ENCODE measurements around the gene SERINC2.
"Not testable (repeated sequence)": the region's sequence is repeated elsewhere in the genome, so short reads cannot be mapped to it uniquely, and the experiment has no call there.

Gene SERINC2

DNA sequence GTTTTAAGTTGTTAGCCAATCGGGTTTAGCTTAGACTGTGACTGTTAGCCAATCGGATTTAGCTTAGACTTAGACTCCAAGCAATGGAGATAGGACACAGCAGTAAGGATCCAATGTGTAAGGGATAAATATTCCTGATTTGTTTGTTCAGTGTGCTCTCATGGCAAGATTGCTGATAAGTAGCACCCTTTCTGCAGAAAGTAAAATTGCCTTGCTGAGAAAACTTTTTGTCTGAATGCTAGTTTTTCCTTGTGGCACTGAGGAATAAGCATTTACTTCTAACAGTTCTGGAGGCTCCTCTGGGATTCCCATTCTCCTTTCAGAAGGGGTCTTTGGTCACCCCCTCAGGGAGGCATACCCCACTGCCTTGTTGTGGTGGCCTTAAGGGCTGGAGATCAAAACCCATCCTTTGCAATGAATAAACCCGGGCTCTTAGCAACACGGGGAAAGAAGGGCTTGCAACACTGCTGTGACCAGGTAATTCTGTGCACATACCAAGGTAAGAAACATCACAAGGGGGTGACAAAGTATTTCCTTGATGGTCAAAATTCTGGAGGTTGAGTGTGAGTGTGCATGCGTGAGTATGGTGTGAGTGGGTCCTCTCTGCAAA is 45.4 kb downstream of the SERINC2 start:
- Histone ChIP-seq H3K27me3 (ENCODE audit: control insufficient read depth in 1 of 2, insufficient read depth in 2 of 2, low read length in 2 of 2) (no peaks in the 10 kb centered on the region), H3K4me1 (ENCODE audit: insufficient read depth, low read length) (no peaks in the 10 kb centered on the region), H3K9ac (ENCODE audit: low read length) (no peak overlapping the region), H3K36me3 (ENCODE audit: insufficient read depth, low read length) (no peaks in the 10 kb centered on the region), H3K4me3 (ENCODE audit: low read depth in 1 of 2, low read length in 2 of 2) (no peak overlapping the region), H3K9me3 (ENCODE audit: low read length) (peaks cover 10% of the 10 kb centered on the region), H3K27ac (ENCODE audit: low read depth, low read length) (no peak overlapping the region)

DNA sequence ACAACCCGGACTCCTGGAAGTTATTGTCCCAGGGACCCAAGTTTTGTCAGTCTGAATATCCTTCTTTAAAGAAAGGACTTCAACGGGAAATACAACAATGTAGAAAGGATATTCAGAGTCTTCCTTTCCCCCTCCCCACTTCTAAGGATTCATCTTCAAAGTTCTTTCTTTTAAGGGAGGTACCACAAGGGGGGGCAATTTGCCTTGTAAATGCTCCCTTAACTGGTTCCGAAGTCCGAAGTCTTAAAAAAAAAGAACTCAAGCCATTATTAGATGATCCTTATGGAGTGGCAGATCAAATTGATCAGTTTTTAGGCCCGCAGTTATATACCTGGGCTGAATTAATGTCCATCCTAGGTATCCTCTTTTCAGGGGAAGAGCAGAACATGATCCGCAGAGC is 47.0 kb downstream of the SERINC2 start:
- no peaks in the 10 kb centered on the region for H3K27me3 ChIP-seq (ENCODE audit: control insufficient read depth in 1 of 2, insufficient read depth in 2 of 2, low read length in 2 of 2)
- no peak overlapping the region for H3K27ac ChIP-seq (ENCODE audit: low read depth, low read length)
- H3K36me3 ChIP-seq (ENCODE audit: insufficient read depth, low read length) = no peaks in the 10 kb centered on the region
- no peak overlapping the region for H3K4me3 ChIP-seq (ENCODE audit: low read depth in 1 of 2, low read length in 2 of 2)
- peaks cover 10% of the 10 kb centered on the region for H3K9me3 ChIP-seq (ENCODE audit: low read length)
- H3K9ac ChIP-seq (ENCODE audit: low read length) = no peak overlapping the region
- H3K4me1 ChIP-seq (ENCODE audit: insufficient read depth, low read length) = no peaks in the 10 kb centered on the region

DNA sequence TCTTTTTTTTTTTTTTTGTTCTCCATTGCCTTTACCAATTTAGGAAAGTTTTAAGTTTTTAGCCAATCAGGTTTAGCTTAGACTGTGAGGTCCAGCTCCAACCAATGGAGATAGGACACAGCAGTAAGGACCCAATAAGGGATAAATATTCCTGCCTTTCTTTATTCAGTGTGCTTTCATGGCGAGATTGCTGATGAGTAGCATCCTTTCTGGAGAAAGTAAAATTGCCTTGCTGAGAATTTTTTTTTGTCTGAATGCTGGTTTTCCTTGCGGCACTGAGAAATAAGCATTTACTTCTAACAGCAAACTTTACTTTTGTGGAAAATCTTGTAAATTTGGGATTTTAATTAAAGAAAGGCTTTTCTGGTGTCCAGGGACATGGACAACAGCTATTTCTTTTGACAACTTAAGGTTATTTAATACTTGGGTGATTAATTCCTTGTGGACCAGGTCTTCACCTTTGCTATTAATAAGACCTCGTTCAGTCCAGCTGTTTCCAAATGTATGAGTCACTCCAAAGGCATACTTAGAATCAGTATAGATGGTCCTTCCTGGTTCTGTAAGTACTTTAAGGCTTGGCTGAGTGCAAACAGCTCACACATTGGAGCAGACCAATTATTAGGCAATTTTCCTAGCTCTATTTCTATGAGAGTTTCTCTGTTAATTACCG is 54.1 kb downstream of the SERINC2 start:
- H3K36me3 ChIP-seq (ENCODE audit: insufficient read depth, low read length) = no peaks in the 10 kb centered on the region
- H3K4me1 ChIP-seq (ENCODE audit: insufficient read depth, low read length) = no peaks in the 10 kb centered on the region
- no peak overlapping the region for H3K27ac ChIP-seq (ENCODE audit: low read depth, low read length)
- H3K4me3 ChIP-seq (ENCODE audit: low read depth in 1 of 2, low read length in 2 of 2) = no peak overlapping the region
- peaks cover 3% of the 10 kb centered on the region for H3K9me3 ChIP-seq (ENCODE audit: low read length)
- H3K27me3 ChIP-seq (ENCODE audit: control insufficient read depth in 1 of 2, insufficient read depth in 2 of 2, low read length in 2 of 2) = peaks cover 0 to 4% of the 10 kb centered on the region in 2 donors
- H3K9ac ChIP-seq (ENCODE audit: low read length) = no peak overlapping the region

DNA sequence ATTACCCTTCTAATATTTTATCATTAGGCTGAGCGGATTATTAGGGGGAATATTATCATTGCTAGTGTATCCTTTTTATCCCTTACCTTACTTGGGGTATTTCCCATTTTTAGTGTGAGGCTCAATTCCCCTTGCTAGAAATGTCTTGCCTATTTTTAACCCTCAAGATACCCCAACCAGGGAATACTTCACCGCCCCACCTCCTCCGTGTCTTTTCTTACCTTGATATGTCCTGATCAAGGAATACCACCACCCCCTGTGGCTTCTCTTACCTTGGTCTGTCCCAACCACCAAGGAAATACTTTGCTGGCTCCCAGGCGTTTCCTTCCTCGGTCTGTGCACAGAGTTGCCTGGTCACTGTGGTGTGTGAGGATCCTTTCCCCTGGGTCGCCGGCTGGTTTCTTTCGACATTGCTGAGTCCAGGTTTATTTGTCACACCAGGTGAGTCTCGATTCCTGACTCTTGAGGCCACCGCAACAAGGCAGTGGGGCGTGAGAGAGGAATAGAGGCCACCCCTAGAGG is 57.8 kb downstream of the SERINC2 start:
- Histone ChIP-seq H3K9me3 (ENCODE audit: low read length) (peaks cover 3% of the 10 kb centered on the region), H3K27ac (ENCODE audit: low read depth, low read length) (no peak overlapping the region), H3K4me1 (ENCODE audit: insufficient read depth, low read length) (no peaks in the 10 kb centered on the region), H3K4me3 (ENCODE audit: low read depth in 1 of 2, low read length in 2 of 2) (no peak overlapping the region), H3K36me3 (ENCODE audit: insufficient read depth, low read length) (no peaks in the 10 kb centered on the region), H3K9ac (ENCODE audit: low read length) (no peak overlapping the region), H3K27me3 (ENCODE audit: control insufficient read depth in 1 of 2, insufficient read depth in 2 of 2, low read length in 2 of 2) (peaks cover 0 to 4% of the 10 kb centered on the region in 2 donors)

DNA sequence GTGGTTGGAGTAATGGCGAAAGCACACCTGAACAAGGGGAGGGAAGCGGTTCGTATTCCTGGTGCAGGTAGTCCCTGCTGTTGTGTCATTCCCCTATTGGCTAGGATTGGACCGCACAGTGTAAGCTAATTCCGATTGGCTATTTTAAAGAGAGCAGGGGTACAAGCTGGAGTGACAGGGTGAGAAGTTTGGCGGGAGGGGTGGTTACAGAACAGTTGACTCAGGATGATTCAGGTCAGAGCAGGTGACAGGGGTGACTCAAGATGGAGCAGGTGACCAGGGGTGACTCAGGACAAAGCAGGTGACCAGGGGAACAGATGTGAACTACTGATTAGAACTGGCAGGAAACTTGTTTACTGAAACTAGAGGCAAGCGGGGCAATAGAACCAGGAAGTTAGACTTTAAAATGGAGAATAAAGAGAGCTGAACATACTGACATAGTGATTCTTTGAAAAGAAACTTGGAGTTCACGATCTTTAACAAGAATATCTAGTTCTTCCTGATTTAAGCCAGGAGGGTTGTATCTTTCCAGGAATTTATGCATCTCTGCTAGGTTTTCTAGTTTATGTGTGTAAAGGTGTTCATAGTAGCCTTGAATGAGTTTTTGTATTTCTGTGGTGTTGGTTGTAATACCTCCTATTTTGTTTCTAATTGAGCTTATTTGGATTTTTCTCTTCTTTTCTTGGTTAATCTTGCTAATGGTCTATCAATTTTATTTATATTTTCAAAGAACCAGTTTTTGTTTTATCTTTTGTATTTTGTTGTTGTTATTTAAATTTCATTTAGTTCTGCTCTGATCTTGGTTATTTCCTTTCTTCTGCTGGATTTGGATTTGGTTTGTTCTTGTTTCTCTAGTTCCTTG is 58.7 kb downstream of the SERINC2 start:
- not testable (repeated sequence) for H3K27ac ChIP-seq (ENCODE audit: low read depth, low read length); H3K9ac ChIP-seq (ENCODE audit: low read length); H3K9me3 ChIP-seq (ENCODE audit: low read length); H3K27me3 ChIP-seq (ENCODE audit: control insufficient read depth in 1 of 2, insufficient read depth in 2 of 2, low read length in 2 of 2); H3K4me3 ChIP-seq (ENCODE audit: low read depth in 1 of 2, low read length in 2 of 2); H3K4me1 ChIP-seq (ENCODE audit: insufficient read depth, low read length); H3K36me3 ChIP-seq (ENCODE audit: insufficient read depth, low read length)

DNA sequence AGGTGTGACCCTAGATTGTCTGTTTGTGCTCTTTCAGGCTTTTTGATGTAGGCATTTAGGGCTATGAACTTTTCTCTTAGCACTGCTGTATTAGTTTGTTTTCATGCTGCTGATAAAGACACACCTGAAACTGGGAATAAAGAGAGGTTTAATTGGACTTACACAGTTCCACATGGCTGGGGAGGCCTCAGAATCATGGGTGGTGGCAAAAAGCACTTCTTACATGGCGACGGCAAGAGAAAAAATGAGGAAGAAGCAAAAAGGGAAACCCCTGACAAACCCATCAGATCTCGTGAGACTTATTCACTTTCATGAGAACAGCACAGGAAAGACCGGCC is 59.3 kb downstream of the SERINC2 start:
- H3K36me3 ChIP-seq (ENCODE audit: insufficient read depth, low read length); H3K4me3 ChIP-seq (ENCODE audit: low read depth in 1 of 2, low read length in 2 of 2); H3K9me3 ChIP-seq (ENCODE audit: low read length); H3K27ac ChIP-seq (ENCODE audit: low read depth, low read length); H3K27me3 ChIP-seq (ENCODE audit: control insufficient read depth in 1 of 2, insufficient read depth in 2 of 2, low read length in 2 of 2); H3K9ac ChIP-seq (ENCODE audit: low read length); H3K4me1 ChIP-seq (ENCODE audit: insufficient read depth, low read length): not testable (repeated sequence)

DNA sequence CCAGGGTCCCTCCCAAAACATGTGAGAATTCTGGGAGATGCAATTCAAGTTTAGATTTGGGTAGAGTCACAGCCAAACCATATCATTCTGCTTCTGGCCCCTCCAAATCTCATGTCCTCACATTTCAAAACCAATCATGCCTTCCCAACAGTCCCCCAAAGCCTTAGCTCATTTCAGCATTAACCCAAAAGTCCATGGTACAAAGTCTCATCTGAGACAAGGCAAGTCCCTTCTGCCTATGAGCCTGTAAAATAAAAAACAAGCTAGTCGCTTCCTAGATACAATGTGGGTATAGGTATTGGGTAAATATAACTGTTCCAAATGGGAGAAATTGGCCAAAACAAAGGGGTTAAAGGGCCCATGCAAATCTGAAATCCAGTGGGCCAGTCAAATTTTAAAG is 59.7 kb downstream of the SERINC2 start:
- not testable (repeated sequence) for H3K36me3 ChIP-seq (ENCODE audit: insufficient read depth, low read length); H3K27ac ChIP-seq (ENCODE audit: low read depth, low read length); H3K27me3 ChIP-seq (ENCODE audit: control insufficient read depth in 1 of 2, insufficient read depth in 2 of 2, low read length in 2 of 2); H3K4me3 ChIP-seq (ENCODE audit: low read depth in 1 of 2, low read length in 2 of 2); H3K9ac ChIP-seq (ENCODE audit: low read length); H3K9me3 ChIP-seq (ENCODE audit: low read length); H3K4me1 ChIP-seq (ENCODE audit: insufficient read depth, low read length)

DNA sequence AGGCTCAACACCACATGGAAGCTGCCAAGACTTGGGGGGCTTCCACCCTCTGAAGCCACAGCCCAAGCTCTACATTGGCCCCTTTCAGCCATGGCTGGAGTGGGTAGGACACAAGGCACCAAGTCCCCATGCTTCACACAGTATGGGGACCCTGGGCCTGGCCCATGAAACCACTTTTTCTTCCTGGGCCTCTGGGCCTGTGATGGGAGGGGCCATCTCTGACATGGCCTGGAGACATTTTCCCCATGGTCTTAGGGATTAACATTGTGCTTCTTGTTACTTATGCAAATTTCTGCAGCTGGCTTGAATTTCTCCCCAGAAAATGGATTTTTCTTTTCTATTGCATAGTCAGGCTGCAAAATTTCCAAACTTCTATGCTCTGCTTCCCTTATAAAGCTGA is 60.5 kb downstream of the SERINC2 start:
- not testable (repeated sequence) for H3K9me3 ChIP-seq (ENCODE audit: low read length); H3K4me1 ChIP-seq (ENCODE audit: insufficient read depth, low read length); H3K36me3 ChIP-seq (ENCODE audit: insufficient read depth, low read length); H3K4me3 ChIP-seq (ENCODE audit: low read depth in 1 of 2, low read length in 2 of 2); H3K27ac ChIP-seq (ENCODE audit: low read depth, low read length); H3K27me3 ChIP-seq (ENCODE audit: control insufficient read depth in 1 of 2, insufficient read depth in 2 of 2, low read length in 2 of 2); H3K9ac ChIP-seq (ENCODE audit: low read length)

DNA sequence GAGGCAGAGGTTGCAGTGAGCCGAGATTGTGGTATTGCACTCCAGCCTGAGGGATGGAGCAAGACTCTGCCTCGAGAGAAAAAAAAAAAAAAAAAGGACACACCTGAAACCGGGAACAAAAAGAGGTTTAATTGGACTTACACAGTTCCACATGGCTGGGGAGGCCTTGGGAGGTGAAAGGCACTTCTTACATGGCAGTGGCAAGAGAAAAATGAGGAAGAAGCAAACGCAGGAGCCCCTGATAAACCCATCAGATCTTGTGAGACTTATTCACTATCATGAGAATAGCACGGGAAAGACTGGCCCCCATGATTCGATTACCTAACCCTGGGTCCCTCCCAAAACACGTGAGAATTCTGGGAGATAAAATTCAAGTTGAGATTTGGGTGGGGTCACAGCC is 61.6 kb downstream of the SERINC2 start:
- H3K27me3 ChIP-seq (ENCODE audit: control insufficient read depth in 1 of 2, insufficient read depth in 2 of 2, low read length in 2 of 2); H3K27ac ChIP-seq (ENCODE audit: low read depth, low read length); H3K4me3 ChIP-seq (ENCODE audit: low read depth in 1 of 2, low read length in 2 of 2); H3K9ac ChIP-seq (ENCODE audit: low read length); H3K4me1 ChIP-seq (ENCODE audit: insufficient read depth, low read length); H3K9me3 ChIP-seq (ENCODE audit: low read length); H3K36me3 ChIP-seq (ENCODE audit: insufficient read depth, low read length): not testable (repeated sequence)

DNA sequence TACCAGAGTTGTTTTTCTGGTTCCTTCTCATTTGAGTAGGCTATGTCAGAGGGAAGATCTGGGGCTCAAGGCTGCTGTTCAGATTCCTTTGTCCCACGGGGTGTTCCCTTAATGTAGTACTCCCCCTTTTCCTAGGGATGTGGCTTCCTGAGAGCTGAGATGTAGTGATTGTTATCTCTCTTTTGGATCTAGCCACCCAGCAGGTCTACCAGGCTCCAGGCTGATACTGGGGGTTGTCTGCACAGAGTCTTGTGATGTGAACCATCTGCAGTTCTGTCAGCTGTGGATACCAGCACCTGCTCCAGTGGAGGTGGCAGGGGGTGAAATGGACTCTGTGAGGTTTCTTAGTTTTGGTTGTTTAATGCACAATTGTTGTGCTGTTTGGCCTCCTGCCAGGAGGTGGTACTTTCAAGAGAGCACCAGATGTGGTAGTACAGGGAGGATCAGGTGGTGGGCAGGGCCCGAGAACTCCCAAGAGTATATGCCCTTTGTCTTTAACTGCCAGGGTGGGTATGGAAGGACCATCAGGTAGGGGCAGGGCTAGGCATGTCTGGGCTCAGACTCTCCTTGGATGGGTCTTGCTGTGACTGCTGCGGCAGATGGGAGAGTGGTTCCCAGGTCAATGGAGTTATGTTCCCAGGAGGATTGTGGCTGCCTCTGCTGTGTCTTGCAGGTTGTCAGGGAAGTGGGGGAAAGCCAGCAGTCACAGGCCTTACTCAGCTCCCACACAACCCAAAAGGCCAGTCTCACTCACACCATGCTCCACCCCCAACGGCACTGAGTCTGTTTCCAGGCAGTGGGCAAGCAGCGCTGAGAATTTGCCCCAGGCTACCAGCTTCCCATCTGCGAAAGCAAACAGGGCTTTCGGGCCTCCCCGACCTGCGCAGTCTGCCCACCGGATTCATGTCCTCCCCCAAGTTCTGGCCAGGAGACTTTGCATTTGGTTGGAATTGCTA is 64.2 kb downstream of the SERINC2 start:
- no peaks in the 10 kb centered on the region for H3K4me1 ChIP-seq (ENCODE audit: insufficient read depth, low read length)
- no peaks in the 10 kb centered on the region for H3K36me3 ChIP-seq (ENCODE audit: insufficient read depth, low read length)
- H3K27ac ChIP-seq (ENCODE audit: low read depth, low read length) = no peak overlapping the region
- H3K4me3 ChIP-seq (ENCODE audit: low read depth in 1 of 2, low read length in 2 of 2) = no peak overlapping the region
- H3K9ac ChIP-seq (ENCODE audit: low read length) = no peak overlapping the region
- H3K27me3 ChIP-seq (ENCODE audit: control insufficient read depth in 1 of 2, insufficient read depth in 2 of 2, low read length in 2 of 2) = no peaks in the 10 kb centered on the region
- H3K9me3 ChIP-seq (ENCODE audit: low read length) = no peaks in the 10 kb centered on the region

DNA sequence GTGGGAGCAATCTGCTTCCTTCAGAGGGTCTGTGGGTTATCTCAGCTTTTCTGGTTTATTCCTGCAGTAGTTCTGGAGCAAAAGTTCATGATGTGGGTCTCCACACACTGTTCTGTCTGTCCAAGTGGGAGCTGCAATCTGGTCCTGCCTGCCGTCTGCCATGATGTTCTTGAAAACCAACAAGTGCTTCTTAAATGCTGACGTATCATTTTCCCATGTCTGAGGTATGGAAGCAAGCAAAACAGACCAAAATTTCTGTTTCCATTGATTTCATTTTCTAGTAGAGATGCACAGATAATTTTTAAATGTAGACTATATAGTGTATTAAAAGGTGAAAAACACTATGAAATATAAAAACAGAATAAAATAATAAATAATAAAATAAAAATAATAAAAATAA is 65.2 kb downstream of the SERINC2 start:
- no peaks in the 10 kb centered on the region for H3K36me3 ChIP-seq (ENCODE audit: insufficient read depth, low read length)
- H3K27me3 ChIP-seq (ENCODE audit: control insufficient read depth in 1 of 2, insufficient read depth in 2 of 2, low read length in 2 of 2) = no peaks in the 10 kb centered on the region
- H3K4me1 ChIP-seq (ENCODE audit: insufficient read depth, low read length) = no peaks in the 10 kb centered on the region

More for the DNA sequence above, 65.2 kb downstream of the SERINC2 start:
- no peak overlapping the region for H3K9ac ChIP-seq (ENCODE audit: low read length)
- no peaks in the 10 kb centered on the region for H3K9me3 ChIP-seq (ENCODE audit: low read length)
- no peak overlapping the region for H3K27ac ChIP-seq (ENCODE audit: low read depth, low read length)
- H3K4me3 ChIP-seq (ENCODE audit: low read depth in 1 of 2, low read length in 2 of 2) = no peak overlapping the region
